SK-N-SH (cell line): ENCODE data around the gene HBZ. TPM values are rescaled to one million over a fixed set of nuclear protein-coding genes. Genes with fewer than 3 reads are reported as not detected.

Experiments
- CTCF ChIA-PET: fragments of 300-600, 350-600 bp; formaldehyde crosslinking; extraction: SDS; loops from one replicate; lab custom pipeline; 2021; lab: Yijun Ruan, JAX
- POLR2A ChIA-PET: fragments of 350-600 bp; sonication (Branson Sonifier 250); formaldehyde crosslinking; extraction: SDS; loops from one replicate; lab custom pipeline; 2020; ENCODE audit warnings: antibody characterized with exemption, inconsistent platforms; lab: Yijun Ruan, JAX
- DNase-seq: peaks from one replicate; pipeline ENCODE4 v3.0.0; 2012
- H2AFZ ChIP-seq: fragments of 200-600 bp; sonication (generic); 2 replicates; pipeline ENCODE4 v1.8.1; 2016; ENCODE audit warnings: antibody characterized with exemption, mild to moderate bottlenecking, low read depth
- H3F3A ChIP-seq: fragments of 200-600 bp; sonication (generic); replicated peaks from 2 replicates; pipeline ENCODE3; 2016; ENCODE audit warnings: antibody characterized with exemption, mild to moderate bottlenecking; ENCODE audit not compliant: insufficient read depth
- H3K27ac ChIP-seq, 2 experiments: fragments of 200-500 bp in 1 of 2; fragments of 200-600 bp in 1 of 2; sonication (Bioruptor generic) in 1 of 2; sonication (generic), shearing (Covaris generic) in 1 of 2; 2 replicates each; pipeline versions ENCODE4 v1.5.1 to v1.6.1; 2014 to 2016; ENCODE audit warnings: low read depth in 2 of 2, inconsistent platforms in 1 of 2, low read length in 1 of 2, mild to moderate bottlenecking in 1 of 2, mixed read lengths in 1 of 2
- H3K27me3 ChIP-seq: fragments of 200-600 bp; sonication (generic), shearing (Covaris generic); 2 replicates; pipeline ENCODE4 v1.6.1; 2016; ENCODE audit warnings: mixed run types; ENCODE audit not compliant: insufficient read depth
- H3K36me3 ChIP-seq, 2 experiments: fragments of 200-500 bp in 1 of 2; fragments of 200-600 bp in 1 of 2; sonication (Bioruptor generic) in 1 of 2; sonication (generic) in 1 of 2; replicated peaks in 1 of 2; 2 replicates each; pipeline versions ENCODE3 to v1.5.1; 2014 to 2016; ENCODE audit warnings: low read length in 1 of 2, mild to moderate bottlenecking in 1 of 2; ENCODE audit not compliant: insufficient read depth in 2 of 2, control insufficient read depth in 1 of 2
- H3K4me1 ChIP-seq, 2 experiments: fragments of 200-500 bp in 1 of 2; fragments of 200-600 bp in 1 of 2; sonication (Bioruptor generic) in 1 of 2; sonication (generic), shearing (Covaris generic) in 1 of 2; 2 replicates each; pipeline versions ENCODE4 v1.5.1 to v1.6.1; 2014 to 2016; ENCODE audit warnings: low read depth in 1 of 2, low read length in 1 of 2, mixed run types in 1 of 2; ENCODE audit not compliant: insufficient read depth in 2 of 2, control insufficient read depth in 1 of 2
- H3K4me2 ChIP-seq: fragments of 200-600 bp; sonication (generic), shearing (Covaris generic); 2 replicates; pipeline ENCODE4 v1.6.1; 2017; ENCODE audit warnings: mixed run types
- H3K4me3 ChIP-seq, 2 experiments: fragments of 200-500 bp in 1 of 2; fragments of 200-600 bp in 1 of 2; sonication (Bioruptor generic) in 1 of 2; sonication (generic), shearing (Covaris generic) in 1 of 2; 2 replicates each; pipeline versions ENCODE4 v1.5.1 to v1.8.1; 2014 to 2016; ENCODE audit warnings: low read depth in 2 of 2, inconsistent platforms in 1 of 2, low read length in 1 of 2, mild to moderate bottlenecking in 1 of 2, mixed read lengths in 1 of 2, moderate library complexity in 1 of 2
- H3K79me2 ChIP-seq: fragments of 200-600 bp; sonication (generic); 2 replicates; pipeline ENCODE4 v1.8.1; 2017; ENCODE audit warnings: mild to moderate bottlenecking; ENCODE audit not compliant: insufficient read depth
- H3K9ac ChIP-seq: fragments of 200-600 bp; sonication (generic); 2 replicates; pipeline ENCODE4 v1.6.1; 2017; ENCODE audit warnings: mixed run types
- H3K9me2 ChIP-seq: fragments of 200-600 bp; sonication (generic); 2 replicates; pipeline ENCODE4 v1.6.1; 2017; ENCODE audit warnings: mixed run types
- H3K9me3 ChIP-seq: fragments of 200-600 bp; sonication (generic); 2 replicates; pipeline ENCODE4 v1.6.1; 2017; ENCODE audit warnings: mixed run types, mild to moderate bottlenecking, moderate library complexity
- H4K20me1 ChIP-seq: fragments of 200-600 bp; sonication (generic); 2 replicates; pipeline ENCODE4 v1.6.1; 2017; ENCODE audit warnings: mild to moderate bottlenecking, mixed run types; ENCODE audit not compliant: insufficient read depth
- CHD2 ChIP-seq: fragments of 150-350 bp; IDR thresholded peaks from 2 replicates; pipeline ENCODE4 v1.6.1; 2018; ENCODE audit warnings: low read length; ENCODE audit not compliant: partially characterized antibody
- EZH2phosphoT487 ChIP-seq: fragments of 200-600 bp; sonication (generic); IDR thresholded peaks from 2 replicates; pipeline ENCODE4 v1.6.1; 2017; ENCODE audit warnings: low read depth, mixed run types, mild to moderate bottlenecking, antibody characterized with exemption, moderate library complexity, borderline replicate concordance
- FOSL2 ChIP-seq: IDR thresholded peaks from 2 replicates; pipeline ENCODE4 v1.4.0; 2012; ENCODE audit warnings: low read depth, mild to moderate bottlenecking, moderate library complexity, borderline replicate concordance
- MEF2A ChIP-seq: IDR thresholded peaks from 2 replicates; pipeline ENCODE4 v1.4.0; 2012; ENCODE audit warnings: low read depth, borderline replicate concordance
- NRF1 ChIP-seq: IDR thresholded peaks from 2 replicates; pipeline ENCODE4 v1.6.1; 2012; ENCODE audit warnings: low read depth, mild to moderate bottlenecking, low read length
- POLR2AphosphoS5 ChIP-seq: IDR thresholded peaks from 2 replicates; pipeline ENCODE4 v1.6.1; 2012; ENCODE audit warnings: low read depth, low read length
- YY1 ChIP-seq: IDR thresholded peaks from 2 replicates; pipeline ENCODE4 v1.4.0; 2012; ENCODE audit warnings: low read depth, mild to moderate bottlenecking
- WGBS: methylation state at CpG from one replicate; pipeline ENCODE4 v1.1.6; 2017; ENCODE audit warnings: low lambda C conversion rate; 5-methylcytosine and 5-hydroxymethylcytosine counted together
- polyA plus RNA-seq, 3 experiments: library from polyadenylated mRNA; depleted of rRNA; stranded (reverse); fragments of >200 nt; gene quantifications; 2 replicates each; pipeline ENCODE4 v1.2.3, GENCODE V29; 2012
- TF ChIP-seq, protein P1 (sequence below): fragments of 200-600 bp; sonication (generic); IDR thresholded peaks from 2 replicates; pipeline ENCODE4 v1.6.1; 2017; ENCODE audit warnings: antibody characterized with exemption, mild to moderate bottlenecking, moderate library complexity
- TF ChIP-seq, protein P2 (sequence below): IDR thresholded peaks from 2 replicates; pipeline ENCODE4; 2012
- TF ChIP-seq, protein P3 (sequence below): fragments of 150-350 bp; IDR thresholded peaks from 2 replicates; pipeline ENCODE4 v1.6.1; 2017; ENCODE audit warnings: antibody characterized with exemption, low read length, low read depth, borderline replicate concordance

Gene HBZ
- polyA plus RNA-seq, 1 of the 3 experiments (the other 2 are of a cell fraction) = not detected

DNA sequence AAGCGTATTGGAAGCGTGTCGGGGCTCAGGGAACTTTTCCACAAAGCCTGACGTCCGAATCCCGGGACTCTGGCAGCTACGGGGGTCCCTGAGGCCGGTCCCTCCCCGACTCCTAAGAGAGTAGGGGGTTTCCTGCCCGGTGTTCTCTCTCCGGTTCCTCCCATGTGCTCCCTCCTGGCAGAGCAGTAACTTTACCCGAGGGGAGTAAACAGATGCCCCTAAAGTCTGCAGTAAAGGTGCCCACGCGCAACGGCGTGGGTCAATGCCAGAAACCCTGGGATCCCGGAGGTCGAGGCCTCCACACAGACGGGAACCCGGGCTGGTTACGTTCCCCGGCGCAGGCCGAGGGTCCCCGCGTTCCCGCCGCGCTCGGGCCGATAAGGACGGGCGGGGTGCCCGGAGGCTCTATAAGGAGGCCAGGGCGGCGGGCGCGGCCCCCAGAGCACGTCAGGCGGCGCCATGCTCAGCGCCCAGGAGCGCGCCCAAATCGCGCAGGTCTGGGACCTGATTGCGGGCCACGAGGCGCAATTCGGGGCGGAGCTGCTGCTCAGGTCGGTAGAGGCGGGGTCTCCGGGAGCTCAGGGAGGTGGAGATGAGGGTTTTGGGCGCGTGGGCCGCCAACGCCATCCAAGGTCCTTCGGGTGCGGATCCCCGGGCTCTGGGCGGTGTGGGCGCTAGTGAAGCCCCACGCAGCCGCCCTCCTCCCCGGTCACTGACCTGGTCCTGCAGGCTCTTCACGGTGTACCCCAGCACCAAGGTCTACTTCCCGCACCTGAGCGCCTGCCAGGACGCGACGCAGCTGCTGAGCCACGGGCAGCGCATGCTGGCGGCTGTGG lies 13.3 kb downstream of the HBZ start, which contains the start of gene HBM:
Gene HBM (plus strand): TSS at position 440 of the 836 bp plus-strand sequence. CDS start 20 bp downstream, at position 460.
- TF ChIP-seq YY1 = no peak
- no peak for TF ChIP-seq NRF1
- no peak for TF ChIP-seq MEF2A
- TF ChIP-seq POLR2AphosphoS5 = no peak
- TF ChIP-seq, protein P1, sequence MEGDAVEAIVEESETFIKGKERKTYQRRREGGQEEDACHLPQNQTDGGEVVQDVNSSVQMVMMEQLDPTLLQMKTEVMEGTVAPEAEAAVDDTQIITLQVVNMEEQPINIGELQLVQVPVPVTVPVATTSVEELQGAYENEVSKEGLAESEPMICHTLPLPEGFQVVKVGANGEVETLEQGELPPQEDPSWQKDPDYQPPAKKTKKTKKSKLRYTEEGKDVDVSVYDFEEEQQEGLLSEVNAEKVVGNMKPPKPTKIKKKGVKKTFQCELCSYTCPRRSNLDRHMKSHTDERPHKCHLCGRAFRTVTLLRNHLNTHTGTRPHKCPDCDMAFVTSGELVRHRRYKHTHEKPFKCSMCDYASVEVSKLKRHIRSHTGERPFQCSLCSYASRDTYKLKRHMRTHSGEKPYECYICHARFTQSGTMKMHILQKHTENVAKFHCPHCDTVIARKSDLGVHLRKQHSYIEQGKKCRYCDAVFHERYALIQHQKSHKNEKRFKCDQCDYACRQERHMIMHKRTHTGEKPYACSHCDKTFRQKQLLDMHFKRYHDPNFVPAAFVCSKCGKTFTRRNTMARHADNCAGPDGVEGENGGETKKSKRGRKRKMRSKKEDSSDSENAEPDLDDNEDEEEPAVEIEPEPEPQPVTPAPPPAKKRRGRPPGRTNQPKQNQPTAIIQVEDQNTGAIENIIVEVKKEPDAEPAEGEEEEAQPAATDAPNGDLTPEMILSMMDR = no peak
- 3% methylated on average over 16 of the region's 75 CpGs for WGBS
- Histone ChIP-seq H2AFZ (no peak within 1 kb of the TSS), H3F3A (no peaks in the 10 kb centered on the region), H3K9me2 (no peaks in the 10 kb centered on the region), H3K9ac (no peak within 1 kb of the TSS), H3K4me2 (peak within 1 kb of the TSS; percentile 74), H4K20me1 (peaks cover 4% of the 10 kb centered on the region; the same call in 1 of the 2 replicates), H3K27ac (no peak within 1 kb of the TSS), H3K27me3 (peaks cover 28% of the 10 kb centered on the region), H3K4me3 (peak within 1 kb of the TSS in 1 of 2 experiments; percentile 32; a peak in 2 of 4 replicates), H3K79me2 (no peaks in the 10 kb centered on the region), H3K4me1 (peaks cover 0 to 13% of the 10 kb centered on the region in 2 experiments; a peak in 1 of 4 replicates), H3K9me3 (no peaks in the 10 kb centered on the region), H3K36me3 (no peaks in the 10 kb centered on the region)
- CTCF ChIA-PET = interaction anchor here (1.0 to 2.8 kb wide), 9 partner anchors 10 to 196 kb away, joined by 3 to 18 read pairs (median 5); partner anchors contain the start of gene HBQ1
- POLR2A ChIA-PET = no interaction called here
- DNase-seq = peak; percentile 59

DNA sequence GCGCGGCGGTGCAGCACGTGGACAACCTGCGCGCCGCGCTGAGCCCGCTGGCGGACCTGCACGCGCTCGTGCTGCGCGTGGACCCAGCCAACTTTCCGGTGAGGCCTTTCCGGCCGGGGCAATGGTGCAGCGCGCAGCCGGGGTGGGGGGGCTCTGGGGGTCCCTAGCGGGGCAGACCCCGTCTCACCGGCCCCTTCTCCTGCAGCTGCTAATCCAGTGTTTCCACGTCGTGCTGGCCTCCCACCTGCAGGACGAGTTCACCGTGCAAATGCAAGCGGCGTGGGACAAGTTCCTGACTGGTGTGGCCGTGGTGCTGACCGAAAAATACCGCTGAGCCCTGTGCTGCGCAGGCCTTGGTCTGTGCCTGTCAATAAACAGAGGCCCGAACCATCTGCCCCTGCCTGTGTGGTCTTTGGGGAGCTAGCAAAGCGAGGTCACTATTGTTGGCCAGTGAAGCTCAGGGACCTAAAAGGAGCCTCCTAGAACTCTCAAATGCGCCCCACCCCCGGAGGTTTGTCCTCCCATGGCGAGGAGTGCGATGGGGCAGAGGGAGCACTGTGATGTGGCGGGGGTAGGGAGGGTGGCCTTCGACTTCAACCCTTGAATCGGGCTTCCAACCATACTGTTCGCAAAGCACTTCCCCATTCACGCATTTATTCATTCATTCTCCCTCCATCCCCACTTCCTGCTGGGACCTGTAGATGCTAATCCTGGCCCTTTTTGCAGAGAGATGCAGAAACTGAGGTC lies 14.1 kb downstream of the HBZ start:
- H3K36me3 ChIP-seq = no peaks in the 10 kb centered on the region
- no peaks in the 10 kb centered on the region for H3K9me3 ChIP-seq
- CTCF ChIA-PET = interaction anchor here (1.0 to 2.8 kb wide), 7 partner anchors 10 to 195 kb away, joined by 3 to 18 read pairs (median 5); partner anchors contain the start of gene HBQ1

More for the DNA sequence above, 14.1 kb downstream of the HBZ start:
- WGBS = 61% methylated on average over 18 of the region's 45 CpGs
- H3K27ac ChIP-seq = no peak overlapping the region
- H3K9me2 ChIP-seq = no peaks in the 10 kb centered on the region
- H4K20me1 ChIP-seq = peaks cover 4% of the 10 kb centered on the region; the same call in 1 of the 2 replicates
- no peak overlapping the region for H2AFZ ChIP-seq
- H3F3A ChIP-seq = no peaks in the 10 kb centered on the region
- no peak overlapping the region; a peak in 1 of 4 replicates for H3K4me3 ChIP-seq
- H3K4me2 ChIP-seq = no peak overlapping the region
- peaks cover 0 to 13% of the 10 kb centered on the region in 2 experiments; a peak in 1 of 4 replicates for H3K4me1 ChIP-seq
- no peaks in the 10 kb centered on the region for H3K79me2 ChIP-seq
- DNase-seq = no peak
- H3K9ac ChIP-seq = no peak overlapping the region
- POLR2A ChIA-PET = no interaction called here
- TF ChIP-seq, protein P2, sequence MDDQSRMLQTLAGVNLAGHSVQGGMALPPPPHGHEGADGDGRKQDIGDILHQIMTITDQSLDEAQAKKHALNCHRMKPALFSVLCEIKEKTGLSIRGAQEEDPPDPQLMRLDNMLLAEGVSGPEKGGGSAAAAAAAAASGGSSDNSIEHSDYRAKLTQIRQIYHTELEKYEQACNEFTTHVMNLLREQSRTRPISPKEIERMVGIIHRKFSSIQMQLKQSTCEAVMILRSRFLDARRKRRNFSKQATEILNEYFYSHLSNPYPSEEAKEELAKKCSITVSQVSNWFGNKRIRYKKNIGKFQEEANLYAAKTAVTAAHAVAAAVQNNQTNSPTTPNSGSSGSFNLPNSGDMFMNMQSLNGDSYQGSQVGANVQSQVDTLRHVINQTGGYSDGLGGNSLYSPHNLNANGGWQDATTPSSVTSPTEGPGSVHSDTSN = no peak
- TF ChIP-seq CHD2 (no peak), FOSL2 (no peak), EZH2phosphoT487 (no peak)
- TF ChIP-seq, protein P3, sequence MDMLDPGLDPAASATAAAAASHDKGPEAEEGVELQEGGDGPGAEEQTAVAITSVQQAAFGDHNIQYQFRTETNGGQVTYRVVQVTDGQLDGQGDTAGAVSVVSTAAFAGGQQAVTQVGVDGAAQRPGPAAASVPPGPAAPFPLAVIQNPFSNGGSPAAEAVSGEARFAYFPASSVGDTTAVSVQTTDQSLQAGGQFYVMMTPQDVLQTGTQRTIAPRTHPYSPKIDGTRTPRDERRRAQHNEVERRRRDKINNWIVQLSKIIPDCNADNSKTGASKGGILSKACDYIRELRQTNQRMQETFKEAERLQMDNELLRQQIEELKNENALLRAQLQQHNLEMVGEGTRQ = no peak
- H3K27me3 ChIP-seq = peaks cover 28% of the 10 kb centered on the region
